Prostate gland (tissue), 2 donors: ENCODE measurements around the gene SEMA3E.

Source experiments
- POLR2A ChIP-seq: fragments of 450-650 bp; IDR thresholded peaks from one replicate; pipeline ENCODE4 v1.6.1; 2016; ENCODE audit warnings: antibody characterized with exemption, mild to moderate bottlenecking
- TF ChIP-seq, protein P1 (sequence below), 4 experiments: fragments of 200-600 bp in 2 of 4; fragments of 450-650 bp in 2 of 4; sonication (generic) in 2 of 4; IDR thresholded peaks; 1 replicate in 3 of 4; 2 replicates in 1 of 4; pipeline ENCODE4 v1.5.1; 2016 to 2019; ENCODE audit warnings: antibody characterized with exemption in 4 of 4, mild to moderate bottlenecking in 2 of 4, moderate library complexity in 2 of 4

- TF ChIP-seq, protein P1, sequence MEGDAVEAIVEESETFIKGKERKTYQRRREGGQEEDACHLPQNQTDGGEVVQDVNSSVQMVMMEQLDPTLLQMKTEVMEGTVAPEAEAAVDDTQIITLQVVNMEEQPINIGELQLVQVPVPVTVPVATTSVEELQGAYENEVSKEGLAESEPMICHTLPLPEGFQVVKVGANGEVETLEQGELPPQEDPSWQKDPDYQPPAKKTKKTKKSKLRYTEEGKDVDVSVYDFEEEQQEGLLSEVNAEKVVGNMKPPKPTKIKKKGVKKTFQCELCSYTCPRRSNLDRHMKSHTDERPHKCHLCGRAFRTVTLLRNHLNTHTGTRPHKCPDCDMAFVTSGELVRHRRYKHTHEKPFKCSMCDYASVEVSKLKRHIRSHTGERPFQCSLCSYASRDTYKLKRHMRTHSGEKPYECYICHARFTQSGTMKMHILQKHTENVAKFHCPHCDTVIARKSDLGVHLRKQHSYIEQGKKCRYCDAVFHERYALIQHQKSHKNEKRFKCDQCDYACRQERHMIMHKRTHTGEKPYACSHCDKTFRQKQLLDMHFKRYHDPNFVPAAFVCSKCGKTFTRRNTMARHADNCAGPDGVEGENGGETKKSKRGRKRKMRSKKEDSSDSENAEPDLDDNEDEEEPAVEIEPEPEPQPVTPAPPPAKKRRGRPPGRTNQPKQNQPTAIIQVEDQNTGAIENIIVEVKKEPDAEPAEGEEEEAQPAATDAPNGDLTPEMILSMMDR (IDR thresholded peaks at IDR 0.05) = peak in 3 of 4 experiments; percentile 69 to 82 (median 77)
- no peak for TF ChIP-seq POLR2A
Measured at GRCh38 chr7:83410989-83411591, 237.8 kb downstream of the SEMA3E start.
